ENCODE measurements around the gene TIAM1.

The TIAM1 gene

GRCh38 chr21:31282095-31282709 is 61.9 kb downstream of the TIAM1 start:
- DNase-seq: no peak
- no peaks in the 10 kb centered on the region for H3K36me3 ChIP-seq
- no peaks in the 10 kb centered on the region for H3K9me3 ChIP-seq
- H3K4me3 ChIP-seq (ENCODE audit: low read depth, low read length): no peak overlapping the region
- no peaks in the 10 kb centered on the region for H3K27me3 ChIP-seq
- no peaks in the 10 kb centered on the region for H3K4me1 ChIP-seq
- no peak for TF ChIP-seq CTCF (IDR thresholded peaks at IDR 0.05; ENCODE audit: low read depth, low read length)

GRCh38 chr21:31281561-31281960 is 62.5 kb downstream of the TIAM1 start:
- no peak for DNase-seq
- Histone ChIP-seq H3K4me3 (ENCODE audit: low read depth, low read length) (no peak overlapping the region), H3K4me1 (no peaks in the 10 kb centered on the region), H3K9me3 (no peaks in the 10 kb centered on the region), H3K36me3 (no peaks in the 10 kb centered on the region), H3K27me3 (no peaks in the 10 kb centered on the region)
- no peak for TF ChIP-seq CTCF (IDR thresholded peaks at IDR 0.05; ENCODE audit: low read depth, low read length)

GRCh38 chr21:31279986-31280385 is 64.1 kb downstream of the TIAM1 start:
- H3K4me3 ChIP-seq (ENCODE audit: low read depth, low read length): no peak overlapping the region
- no peak for TF ChIP-seq CTCF (IDR thresholded peaks at IDR 0.05; ENCODE audit: low read depth, low read length)
- no peaks in the 10 kb centered on the region for H3K4me1 ChIP-seq
- DNase-seq: no peak
- H3K36me3 ChIP-seq: no peaks in the 10 kb centered on the region
- H3K9me3 ChIP-seq: no peaks in the 10 kb centered on the region
- H3K27me3 ChIP-seq: no peaks in the 10 kb centered on the region

GRCh38 chr21:31279214-31279613 is 64.8 kb downstream of the TIAM1 start:
- H3K36me3 ChIP-seq: no peaks in the 10 kb centered on the region
- no peak overlapping the region for H3K4me3 ChIP-seq (ENCODE audit: low read depth, low read length)
- no peak for DNase-seq
- H3K27me3 ChIP-seq: no peaks in the 10 kb centered on the region
- no peak for TF ChIP-seq CTCF (IDR thresholded peaks at IDR 0.05; ENCODE audit: low read depth, low read length)
- H3K9me3 ChIP-seq: no peaks in the 10 kb centered on the region
- no peaks in the 10 kb centered on the region for H3K4me1 ChIP-seq

- Histone ChIP-seq H3K4me3 (ENCODE audit: low read depth, low read length) (no peak overlapping the region), H3K36me3 (no peaks in the 10 kb centered on the region), H3K27me3 (no peaks in the 10 kb centered on the region), H3K4me1 (no peaks in the 10 kb centered on the region), H3K9me3 (no peaks in the 10 kb centered on the region)
- DNase-seq: no peak
- TF ChIP-seq CTCF (IDR thresholded peaks at IDR 0.05; ENCODE audit: low read depth, low read length): no peak
Observed at GRCh38 chr21:31278511-31279130, 65.4 kb downstream of the TIAM1 start.

- no peak overlapping the region for H3K4me3 ChIP-seq (ENCODE audit: low read depth, low read length)
- H3K27me3 ChIP-seq: no peaks in the 10 kb centered on the region
- DNase-seq: no peak
- H3K36me3 ChIP-seq: no peaks in the 10 kb centered on the region
- no peaks in the 10 kb centered on the region for H3K9me3 ChIP-seq
- TF ChIP-seq CTCF (IDR thresholded peaks at IDR 0.05; ENCODE audit: low read depth, low read length): no peak
- no peaks in the 10 kb centered on the region for H3K4me1 ChIP-seq
Observed at GRCh38 chr21:31276663-31277062, 67.4 kb downstream of the TIAM1 start.

All from BE2C (cell line).